GM18526 (cell line): ENCODE results near the gene MEOX1.

Experiments used
- POLR2A ChIP-seq: IDR thresholded peaks from 3 replicates; pipeline ENCODE4 v1.6.1; 2011; ENCODE audit not compliant: insufficient read length; ENCODE audit errors: extremely low read depth

MEOX1 gene

GRCh38 chr17:43665937-43666236 lies 4.2 kb upstream of the MEOX1 start:
- no peak for TF ChIP-seq POLR2A

- no peak for TF ChIP-seq POLR2A
Measured at GRCh38 chr17:43665084-43665936, 3.6 kb upstream of the MEOX1 start.

DNA sequence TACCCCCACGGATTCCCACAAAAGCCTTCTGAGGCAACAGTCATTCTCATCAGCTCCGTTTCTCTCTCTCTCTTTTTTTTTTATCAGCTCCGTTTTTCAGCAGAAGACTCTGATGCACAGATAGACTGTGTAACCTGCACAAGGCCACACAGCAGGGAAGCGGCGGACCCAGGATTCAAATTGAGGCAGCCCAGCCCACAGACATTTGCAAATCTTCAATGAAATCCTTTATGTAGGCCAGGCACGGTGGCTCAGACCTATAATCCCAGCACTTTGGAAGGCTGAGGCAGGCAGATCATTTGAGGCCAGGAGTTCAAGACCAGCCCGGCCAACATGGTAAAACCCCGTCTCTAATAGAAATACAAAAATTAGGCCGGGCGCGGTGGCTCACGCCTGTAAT lies 2.4 kb upstream of the MEOX1 start:
- no peak for TF ChIP-seq POLR2A

GRCh38 chr17:43663383-43663782 lies 1.7 kb upstream of the MEOX1 start:
- TF ChIP-seq POLR2A, result no peak

- no peak for TF ChIP-seq POLR2A
Measured at GRCh38 chr17:43662413-43663141, 855 bp upstream of the MEOX1 start.

DNA sequence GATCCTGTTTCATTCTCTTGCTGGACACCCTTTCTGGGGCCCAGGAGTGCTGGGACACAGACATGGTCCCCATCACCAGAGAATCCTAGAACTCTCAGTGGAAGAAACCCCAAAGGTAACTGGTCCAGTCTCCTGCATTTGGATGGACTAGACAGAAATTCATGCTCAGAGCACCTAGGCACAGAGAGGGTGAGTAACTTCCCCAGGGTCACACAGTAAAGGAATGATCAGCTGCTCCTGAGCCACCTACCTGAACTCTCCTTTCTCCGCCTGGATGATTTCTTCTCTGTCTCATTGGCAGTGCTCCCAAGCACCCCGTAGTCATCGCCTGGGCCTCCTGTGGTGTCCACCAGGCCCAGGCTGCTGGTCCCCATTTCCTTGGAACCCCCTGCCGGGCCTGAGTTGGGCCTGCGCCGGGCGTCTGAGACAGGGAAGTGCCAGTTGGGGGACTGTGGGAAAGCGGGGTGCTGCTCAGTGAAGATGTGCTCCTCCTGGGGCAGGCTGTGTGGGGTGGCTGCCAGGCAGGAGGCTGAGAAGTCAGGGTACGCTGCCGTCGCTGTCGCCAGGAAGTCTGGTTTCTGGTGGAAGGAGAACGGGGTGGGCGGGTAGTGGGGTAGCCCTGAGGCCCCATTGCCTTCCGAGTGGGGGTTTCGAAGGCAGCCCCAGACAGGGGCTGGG lies 767 bp downstream of the MEOX1 start:
- TF ChIP-seq POLR2A, result no peak

GRCh38 chr17:43659823-43660617 lies 1.7 kb downstream of the MEOX1 start:
- TF ChIP-seq POLR2A, result no peak

DNA sequence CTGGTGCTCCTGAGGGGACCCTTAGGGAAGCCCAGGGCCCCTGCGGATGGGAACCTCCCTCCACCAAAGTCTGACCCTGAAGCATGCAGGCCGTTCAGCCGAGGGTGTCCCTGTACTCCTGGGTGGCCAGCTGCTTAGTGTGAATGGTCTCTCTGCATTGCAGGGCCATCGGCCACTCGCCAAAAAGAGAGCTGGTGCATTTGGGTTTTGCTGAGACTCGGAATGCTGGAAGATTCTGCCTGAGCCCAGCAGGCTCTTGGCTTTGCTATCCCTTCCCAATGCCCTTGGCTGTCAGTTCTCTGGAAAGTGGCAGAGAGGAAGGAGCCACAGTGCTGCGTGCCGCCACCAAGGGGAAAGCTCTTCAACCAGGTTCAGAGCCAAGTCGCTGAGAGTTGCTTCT lies 2.8 kb downstream of the MEOX1 start:
- no peak for TF ChIP-seq POLR2A

DNA sequence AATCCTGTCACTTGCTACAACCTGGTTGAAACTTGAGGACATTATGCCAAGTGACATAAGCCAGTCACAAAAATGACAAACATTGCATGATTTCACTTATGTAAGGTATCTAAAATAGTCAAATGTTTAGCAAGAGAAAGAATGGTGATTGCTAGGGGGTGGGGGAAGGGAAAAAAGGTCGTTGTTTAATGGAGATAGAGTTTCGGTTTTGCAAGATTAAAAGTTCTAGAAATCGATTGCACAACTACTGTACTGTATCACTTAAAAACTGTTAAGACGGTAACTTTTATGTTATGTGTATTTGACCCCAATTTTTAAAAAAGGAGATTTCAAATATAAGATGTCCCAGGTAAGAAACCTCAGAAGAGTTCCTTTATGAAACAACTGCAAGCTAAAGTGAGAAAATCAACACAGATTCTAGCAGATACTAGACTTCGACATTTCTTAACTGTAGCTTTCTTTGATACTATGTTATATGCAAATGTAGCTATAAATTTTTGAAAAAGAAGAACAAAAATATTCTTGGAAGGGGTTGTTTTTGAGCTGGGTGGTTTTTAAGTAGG lies 5.9 kb downstream of the MEOX1 start:
- TF ChIP-seq POLR2A, result no peak

- no peak for TF ChIP-seq POLR2A
Measured at GRCh38 chr17:43652124-43652480, 9.6 kb downstream of the MEOX1 start.

GRCh38 chr17:43650471-43650870 lies 11.3 kb downstream of the MEOX1 start:
- TF ChIP-seq POLR2A, result no peak

DNA sequence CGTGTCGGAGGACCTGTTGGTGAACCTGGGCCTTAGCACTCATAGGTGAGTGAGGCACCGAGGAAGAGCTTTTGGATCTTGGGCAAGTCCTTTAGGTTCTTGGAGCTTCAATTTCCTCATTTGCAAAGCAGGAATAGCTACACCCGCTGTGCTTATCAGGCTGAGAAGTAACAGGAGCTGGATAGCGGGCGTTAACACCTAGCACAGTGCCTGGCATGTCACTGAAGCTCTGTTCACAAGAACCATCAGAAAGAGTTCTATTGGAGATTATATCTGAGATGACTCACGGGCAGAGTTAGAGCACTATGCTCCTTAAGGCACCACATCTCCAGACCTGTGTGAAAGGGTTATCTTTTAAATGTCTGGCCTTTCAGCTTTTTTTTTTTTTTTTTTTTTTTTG lies 12.8 kb downstream of the MEOX1 start:
- no peak for TF ChIP-seq POLR2A

GRCh38 chr17:43645765-43646481 lies 15.8 kb downstream of the MEOX1 start:
- TF ChIP-seq POLR2A, result no peak

DNA sequence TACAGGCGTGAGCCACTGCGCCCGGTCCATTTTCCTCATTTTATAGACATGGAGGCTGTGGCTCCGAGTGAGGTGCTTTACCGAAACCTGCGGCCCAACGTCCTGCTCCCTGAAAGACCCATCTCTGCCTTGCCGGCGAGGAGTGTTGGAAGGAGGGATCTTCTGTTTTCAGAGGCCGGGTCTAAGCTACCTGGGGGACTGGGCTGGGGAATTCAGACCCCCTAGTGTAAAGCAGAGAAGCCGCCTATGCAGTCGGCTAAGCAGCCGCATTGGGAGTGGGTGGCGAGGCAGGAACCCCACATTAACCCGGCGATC lies 16.3 kb downstream of the MEOX1 start:
- no peak for TF ChIP-seq POLR2A

DNA sequence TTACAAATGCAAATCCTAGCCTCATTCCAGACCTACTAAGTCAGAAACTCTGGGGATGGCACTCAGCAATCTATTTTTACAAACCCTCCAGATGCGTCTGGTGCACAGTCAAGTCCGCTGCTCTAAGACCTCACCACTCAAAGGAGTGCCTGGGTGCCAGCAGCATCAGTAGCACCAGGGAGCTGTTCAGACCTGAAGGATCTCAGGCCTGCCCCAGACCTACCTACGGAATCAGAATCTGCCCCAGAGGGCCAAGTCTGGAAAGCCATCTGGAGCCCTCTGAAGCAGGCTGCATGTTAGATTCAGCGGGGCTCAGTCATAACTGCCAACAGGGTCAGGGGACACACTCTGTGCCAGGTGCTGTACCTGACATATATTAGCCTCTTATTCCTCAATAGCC lies 17.6 kb downstream of the MEOX1 start:
- no peak for TF ChIP-seq POLR2A

DNA sequence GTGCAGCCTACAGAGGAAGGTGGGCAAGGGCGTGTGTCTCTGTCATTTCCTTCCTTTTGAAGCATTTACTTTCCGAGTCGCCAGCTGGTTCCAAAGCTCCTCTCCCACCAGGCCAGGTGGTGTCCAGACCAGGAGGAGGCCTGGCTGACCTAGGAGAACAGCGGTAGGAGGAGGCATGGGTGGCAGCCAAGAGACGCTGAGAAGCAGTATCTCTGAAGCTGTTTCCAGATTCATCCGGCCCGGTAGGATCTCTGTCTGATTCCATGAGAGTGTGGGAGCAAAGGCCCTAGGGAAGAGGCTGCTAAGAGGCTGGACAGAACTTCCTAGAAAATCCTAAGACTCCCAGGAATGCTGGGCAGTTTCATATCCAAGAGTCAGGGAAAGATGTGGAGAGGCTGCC lies 20.3 kb downstream of the MEOX1 start:
- no peak for TF ChIP-seq POLR2A
